ENCODE measurements around the gene INHBE. TPM values are rescaled to one million over a fixed set of nuclear protein-coding genes. Genes with fewer than 3 reads are reported as not detected.

Gene INHBE
- total RNA-seq, 1 donor from 2014 or later, result 8.4 TPM

- DNase-seq (ENCODE audit: low spot score), result no peak
- no peaks in the 10 kb centered on the region for H3K36me3 Mint-ChIP-seq (ENCODE audit: low read depth)
Measured at GRCh38 chr12:57444744-57445143, 10.4 kb upstream of the INHBE start.

GRCh38 chr12:57446292-57446960 is 8.7 kb upstream of the INHBE start:
- peaks cover 7% of the 10 kb centered on the region for H3K4me1 Mint-ChIP-seq (ENCODE audit: low read depth)
- no peaks in the 10 kb centered on the region for H3K36me3 Mint-ChIP-seq (ENCODE audit: low read depth)
- no peaks in the 10 kb centered on the region for H3K9me3 Mint-ChIP-seq (ENCODE audit: low read depth)
- H3K4me3 Mint-ChIP-seq (ENCODE audit: unreplicated experiment), result no peak overlapping the region
- H3K27me3 Mint-ChIP-seq (ENCODE audit: low read depth), result no peaks in the 10 kb centered on the region
- TF ChIP-seq, protein P1, sequence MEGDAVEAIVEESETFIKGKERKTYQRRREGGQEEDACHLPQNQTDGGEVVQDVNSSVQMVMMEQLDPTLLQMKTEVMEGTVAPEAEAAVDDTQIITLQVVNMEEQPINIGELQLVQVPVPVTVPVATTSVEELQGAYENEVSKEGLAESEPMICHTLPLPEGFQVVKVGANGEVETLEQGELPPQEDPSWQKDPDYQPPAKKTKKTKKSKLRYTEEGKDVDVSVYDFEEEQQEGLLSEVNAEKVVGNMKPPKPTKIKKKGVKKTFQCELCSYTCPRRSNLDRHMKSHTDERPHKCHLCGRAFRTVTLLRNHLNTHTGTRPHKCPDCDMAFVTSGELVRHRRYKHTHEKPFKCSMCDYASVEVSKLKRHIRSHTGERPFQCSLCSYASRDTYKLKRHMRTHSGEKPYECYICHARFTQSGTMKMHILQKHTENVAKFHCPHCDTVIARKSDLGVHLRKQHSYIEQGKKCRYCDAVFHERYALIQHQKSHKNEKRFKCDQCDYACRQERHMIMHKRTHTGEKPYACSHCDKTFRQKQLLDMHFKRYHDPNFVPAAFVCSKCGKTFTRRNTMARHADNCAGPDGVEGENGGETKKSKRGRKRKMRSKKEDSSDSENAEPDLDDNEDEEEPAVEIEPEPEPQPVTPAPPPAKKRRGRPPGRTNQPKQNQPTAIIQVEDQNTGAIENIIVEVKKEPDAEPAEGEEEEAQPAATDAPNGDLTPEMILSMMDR (IDR thresholded peaks at IDR 0.05), result no peak
- DNase-seq (ENCODE audit: low spot score), result peak; percentile 18
- H3K27ac Mint-ChIP-seq (ENCODE audit: unreplicated experiment), result no peak overlapping the region

More at GRCh38 chr12:57444744-57445143, 10.4 kb upstream of the INHBE start:
- TF ChIP-seq, protein P1 (IDR thresholded peaks at IDR 0.05), result no peak
- Mint-ChIP-seq H3K4me1 (ENCODE audit: low read depth) (peaks cover 3% of the 10 kb centered on the region), H3K27me3 (ENCODE audit: low read depth) (no peaks in the 10 kb centered on the region), H3K27ac (ENCODE audit: unreplicated experiment) (no peak overlapping the region), H3K9me3 (ENCODE audit: low read depth) (no peaks in the 10 kb centered on the region), H3K4me3 (ENCODE audit: unreplicated experiment) (no peak overlapping the region)

DNA sequence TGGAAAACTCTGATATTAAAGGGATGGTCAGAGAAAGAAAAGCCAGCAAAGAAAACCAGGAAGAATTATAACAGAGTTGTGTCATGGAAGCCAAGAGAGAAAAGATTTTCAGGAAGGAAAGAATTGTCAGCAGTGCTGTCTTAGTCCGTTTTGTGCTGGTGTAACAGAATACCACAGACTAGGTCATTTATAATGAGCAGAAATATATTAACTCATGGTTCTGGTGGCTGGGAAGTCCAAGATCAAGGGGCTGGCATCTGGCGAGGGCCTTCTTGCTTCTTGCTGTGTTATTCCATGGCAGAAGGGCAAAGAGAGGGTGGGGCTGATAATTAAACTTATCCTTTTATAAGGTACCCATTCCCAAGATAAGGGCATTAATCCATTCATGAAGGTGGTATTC is 6.4 kb upstream of the INHBE start:
- H3K4me3 Mint-ChIP-seq (ENCODE audit: unreplicated experiment), result no peak overlapping the region
- TF ChIP-seq, protein P1 (IDR thresholded peaks at IDR 0.05), result no peak

GRCh38 chr12:57449375-57449774 is 5.7 kb upstream of the INHBE start:
- no peaks in the 10 kb centered on the region for H3K36me3 Mint-ChIP-seq (ENCODE audit: low read depth)
- peaks cover 25% of the 10 kb centered on the region for H3K4me1 Mint-ChIP-seq (ENCODE audit: low read depth)
- TF ChIP-seq, protein P1 (IDR thresholded peaks at IDR 0.05), result no peak

More for the DNA sequence above, 6.4 kb upstream of the INHBE start:
- DNase-seq (ENCODE audit: low spot score), result peak; percentile 5
- Mint-ChIP-seq H3K9me3 (ENCODE audit: low read depth) (no peaks in the 10 kb centered on the region), H3K4me1 (ENCODE audit: low read depth) (peaks cover 24% of the 10 kb centered on the region), H3K27me3 (ENCODE audit: low read depth) (no peaks in the 10 kb centered on the region), H3K36me3 (ENCODE audit: low read depth) (no peaks in the 10 kb centered on the region), H3K27ac (ENCODE audit: unreplicated experiment) (no peak overlapping the region)

GRCh38 chr12:57450057-57450456 is 5.0 kb upstream of the INHBE start:
- Mint-ChIP-seq H3K27ac (ENCODE audit: unreplicated experiment) (no peak overlapping the region), H3K9me3 (ENCODE audit: low read depth) (no peaks in the 10 kb centered on the region), H3K36me3 (ENCODE audit: low read depth) (no peaks in the 10 kb centered on the region), H3K27me3 (ENCODE audit: low read depth) (no peaks in the 10 kb centered on the region), H3K4me1 (ENCODE audit: low read depth) (peaks cover 31% of the 10 kb centered on the region), H3K4me3 (ENCODE audit: unreplicated experiment) (no peak overlapping the region)
- peak; percentile 7 for DNase-seq (ENCODE audit: low spot score)
- TF ChIP-seq, protein P1 (IDR thresholded peaks at IDR 0.05), result no peak

More at GRCh38 chr12:57449375-57449774, 5.7 kb upstream of the INHBE start:
- DNase-seq (ENCODE audit: low spot score), result peak; percentile 71
- Mint-ChIP-seq H3K27me3 (ENCODE audit: low read depth) (no peaks in the 10 kb centered on the region), H3K9me3 (ENCODE audit: low read depth) (no peaks in the 10 kb centered on the region), H3K27ac (ENCODE audit: unreplicated experiment) (no peak overlapping the region), H3K4me3 (ENCODE audit: unreplicated experiment) (no peak overlapping the region)
